PC-3 (cell line): ENCODE results near the gene VILL.

Experiments
- EZH2 ChIP-seq: fragments of 300-600 bp; sonication (generic); IDR thresholded peaks from one replicate; pipeline ENCODE4 v1.6.1; 2017; ENCODE audit warnings: antibody characterized with exemption, mild to moderate bottlenecking, low read length; ENCODE audit not compliant: unreplicated experiment
- EZH2phosphoT487 ChIP-seq: fragments of 300-600 bp; sonication (generic); IDR thresholded peaks from 2 replicates; pipeline ENCODE4 v1.6.1; 2018; ENCODE audit warnings: mild to moderate bottlenecking, antibody characterized with exemption, low read length, borderline replicate concordance
- TF ChIP-seq, protein P1 (sequence below): fragments of 300-600 bp; sonication (generic); conservative IDR thresholded peaks from 2 replicates; pipeline ENCODE4 v1.5.1; 2017; ENCODE audit warnings: antibody characterized with exemption, low read depth, mild to moderate bottlenecking, low read length

DNA sequence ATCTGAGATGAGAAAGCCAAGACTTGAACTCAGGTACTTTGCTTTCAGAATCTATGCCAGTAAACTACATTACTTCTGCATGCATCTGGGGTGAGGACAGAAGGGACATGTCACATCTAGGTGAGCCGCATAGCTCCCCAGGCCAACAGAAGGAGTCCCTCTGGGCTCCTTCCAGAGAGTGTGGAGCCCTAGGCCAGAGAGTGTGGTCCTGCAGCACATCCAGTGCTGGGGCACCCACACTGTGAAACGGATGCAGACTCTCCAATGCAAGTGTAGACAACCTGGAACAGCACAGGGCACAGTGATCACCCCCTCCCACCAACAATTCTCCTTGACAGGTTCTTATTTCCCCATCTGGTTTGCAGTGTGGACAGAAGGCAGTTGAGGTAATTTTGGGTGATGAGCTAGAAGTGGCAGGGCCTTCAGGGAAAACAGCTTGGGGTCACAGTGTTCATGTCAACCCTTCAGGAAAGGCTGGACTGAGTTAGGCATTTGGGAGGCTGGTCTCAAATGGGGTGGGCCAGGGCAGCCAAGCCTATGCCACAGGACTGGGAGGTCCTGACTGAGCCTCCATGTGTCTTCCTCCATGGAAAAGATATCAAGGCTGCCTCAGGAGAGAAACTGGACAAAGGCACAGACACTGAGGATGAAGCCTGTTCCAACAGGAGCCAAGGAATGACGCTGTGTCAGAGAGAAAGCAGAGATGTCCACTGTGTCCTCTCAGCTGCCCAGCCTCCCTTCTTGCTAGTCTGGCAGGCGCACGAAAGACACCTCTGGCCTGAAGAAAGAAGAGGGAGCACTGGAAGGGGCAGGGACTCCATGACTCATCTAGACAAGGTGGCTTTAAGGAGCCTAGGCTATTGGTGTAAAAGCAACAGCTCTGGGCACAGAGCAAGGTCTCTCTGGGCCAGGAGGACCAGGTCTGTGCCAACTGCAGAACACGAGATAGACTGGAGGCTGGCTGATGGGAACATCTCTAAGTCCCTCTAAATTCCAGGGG lies 37.2 kb downstream of the VILL start:
- TF ChIP-seq, protein P1, sequence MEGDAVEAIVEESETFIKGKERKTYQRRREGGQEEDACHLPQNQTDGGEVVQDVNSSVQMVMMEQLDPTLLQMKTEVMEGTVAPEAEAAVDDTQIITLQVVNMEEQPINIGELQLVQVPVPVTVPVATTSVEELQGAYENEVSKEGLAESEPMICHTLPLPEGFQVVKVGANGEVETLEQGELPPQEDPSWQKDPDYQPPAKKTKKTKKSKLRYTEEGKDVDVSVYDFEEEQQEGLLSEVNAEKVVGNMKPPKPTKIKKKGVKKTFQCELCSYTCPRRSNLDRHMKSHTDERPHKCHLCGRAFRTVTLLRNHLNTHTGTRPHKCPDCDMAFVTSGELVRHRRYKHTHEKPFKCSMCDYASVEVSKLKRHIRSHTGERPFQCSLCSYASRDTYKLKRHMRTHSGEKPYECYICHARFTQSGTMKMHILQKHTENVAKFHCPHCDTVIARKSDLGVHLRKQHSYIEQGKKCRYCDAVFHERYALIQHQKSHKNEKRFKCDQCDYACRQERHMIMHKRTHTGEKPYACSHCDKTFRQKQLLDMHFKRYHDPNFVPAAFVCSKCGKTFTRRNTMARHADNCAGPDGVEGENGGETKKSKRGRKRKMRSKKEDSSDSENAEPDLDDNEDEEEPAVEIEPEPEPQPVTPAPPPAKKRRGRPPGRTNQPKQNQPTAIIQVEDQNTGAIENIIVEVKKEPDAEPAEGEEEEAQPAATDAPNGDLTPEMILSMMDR, result no peak
- no peak for TF ChIP-seq EZH2phosphoT487
- no peak for TF ChIP-seq EZH2
